H1 (cell line): ENCODE data around the gene MSANTD2. TPM values are rescaled to one million over a fixed set of nuclear protein-coding genes. Genes with fewer than 3 reads are reported as not detected.

Experiments
- CTCF ChIA-PET: fragments of 300-600 bp; sonication (Branson Sonifier 250); formaldehyde crosslinking; loops from one replicate; lab custom pipeline; 2021; ENCODE audit not compliant: partially characterized antibody; lab: Charles Lee
- POLR2A ChIA-PET: fragments of 300-600 bp; sonication (Branson Sonifier 250); formaldehyde crosslinking; loops from one replicate; lab custom pipeline; 2021; ENCODE audit warnings: inconsistent platforms; ENCODE audit not compliant: partially characterized antibody; lab: Charles Lee
- DNase-seq, 2 experiments: peaks; one replicate each; pipeline versions ENCODE4 v3.0.0 to v3.0.0-alpha.2; 2010 to 2022; ENCODE audit warnings: low spot score in 2 of 2, low read depth in 1 of 2, mixed read lengths in 1 of 2
- FAIRE-seq: peaks from 2 replicates; lab custom pipeline; 2011; peaks lifted over from hg19 to GRCh38; lab: Jason Lieb, UNC
- H2AFZ ChIP-seq: 2 replicates; pipeline ENCODE4 v1.8.1; 2012; ENCODE audit warnings: low read length, inconsistent platforms
- H2AK5ac ChIP-seq: 2 replicates; pipeline ENCODE4 v1.6.1; 2013; ENCODE audit warnings: low read depth, low read length
- H2BK120ac ChIP-seq: replicated peaks from 2 replicates; pipeline ENCODE3; 2013; ENCODE audit warnings: low read depth, low read length, inconsistent platforms
- H2BK12ac ChIP-seq: 2 replicates; pipeline ENCODE4 v1.6.1; 2013; ENCODE audit warnings: low read depth, low read length
- H2BK15ac ChIP-seq: 2 replicates; pipeline ENCODE4 v1.6.1; 2013; ENCODE audit warnings: low read length
- H2BK20ac ChIP-seq: 2 replicates; pipeline ENCODE4 v1.6.1; 2013; ENCODE audit warnings: low read length
- H2BK5ac ChIP-seq: 2 replicates; pipeline ENCODE4 v1.6.1; 2013; ENCODE audit warnings: low read depth, low read length
- H3K14ac ChIP-seq: 2 replicates; pipeline ENCODE4 v1.6.1; 2013; ENCODE audit warnings: inconsistent platforms; ENCODE audit not compliant: insufficient read length
- H3K18ac ChIP-seq: 2 replicates; pipeline ENCODE4 v1.6.1; 2013; ENCODE audit warnings: low read length; ENCODE audit errors: extremely low read depth
- H3K23ac ChIP-seq: 2 replicates; pipeline ENCODE4 v1.6.1; 2013; ENCODE audit warnings: inconsistent platforms; ENCODE audit not compliant: insufficient read length
- H3K23me2 ChIP-seq: 2 replicates; pipeline ENCODE4 v1.6.1; 2013; ENCODE audit warnings: low read depth, low read length
- H3K27ac ChIP-seq: 2 replicates; pipeline ENCODE4 v1.6.1; 2011; ENCODE audit warnings: low read depth, low read length, inconsistent platforms
- H3K27me3 ChIP-seq, 4 experiments: replicated peaks in 1 of 4; 1 replicate in 1 of 4; 2 replicates in 3 of 4; pipeline versions ENCODE4 v1.6.1 to v1.8.1; 2011 to 2013; ENCODE audit warnings: low read length in 3 of 4, mild to moderate bottlenecking in 3 of 4, inconsistent platforms in 2 of 4, mixed read lengths in 2 of 4, moderate library complexity in 1 of 4; ENCODE audit not compliant: control insufficient read depth in 3 of 4, insufficient read depth in 3 of 4; ENCODE audit errors: extremely low read depth in 1 of 4
- H3K36me3 ChIP-seq, 4 experiments: 2 replicates each; pipeline versions ENCODE4 v1.6.1 to v1.8.1; 2011 to 2013; ENCODE audit warnings: mild to moderate bottlenecking in 4 of 4, low read length in 3 of 4, moderate library complexity in 2 of 4, control low read depth in 1 of 4, inconsistent platforms in 1 of 4; ENCODE audit not compliant: insufficient read depth in 4 of 4, control insufficient read depth in 2 of 4
- H3K4ac ChIP-seq: replicated peaks from 2 replicates; pipeline ENCODE3; 2013; ENCODE audit warnings: low read length, low read depth, mixed read lengths, inconsistent platforms; ENCODE audit not compliant: insufficient read length
- H3K4me1 ChIP-seq, 4 experiments: replicated peaks in 1 of 4; 1 replicate in 1 of 4; 2 replicates in 3 of 4; pipeline versions ENCODE4 v1.6.1 to v1.8.1; 2011 to 2013; ENCODE audit warnings: low read length in 3 of 4, inconsistent platforms in 2 of 4, mixed read lengths in 1 of 4; ENCODE audit not compliant: insufficient read depth in 4 of 4, control insufficient read depth in 3 of 4
- H3K4me2 ChIP-seq, 2 experiments: 2 replicates each; pipeline versions ENCODE4 v1.6.1 to v1.8.1; 2011 to 2013; ENCODE audit warnings: low read depth in 2 of 2, low read length in 2 of 2, control low read depth in 1 of 2, inconsistent platforms in 1 of 2, mild to moderate bottlenecking in 1 of 2; ENCODE audit not compliant: insufficient read depth in 1 of 2
- H3K4me3 ChIP-seq, 4 experiments: fragments of 200-600, 300-600 bp in 1 of 4; sonication (generic), shearing (Covaris generic), sonication (Bioruptor Twin) in 1 of 4; 2 replicates each; pipeline versions ENCODE4 v1.5.1 to v1.8.1; 2011 to 2016; ENCODE audit warnings: low read length in 4 of 4, low read depth in 3 of 4, control low read depth in 2 of 4, inconsistent platforms in 2 of 4, mild to moderate bottlenecking in 2 of 4, mixed read lengths in 1 of 4, moderate library complexity in 1 of 4; ENCODE audit not compliant: insufficient read depth in 2 of 4; ENCODE audit errors: extremely low read depth in 1 of 4
- H3K56ac ChIP-seq: replicated peaks from 2 replicates; pipeline ENCODE3; 2013; ENCODE audit warnings: low read depth, mild to moderate bottlenecking, mixed read lengths, low read length, inconsistent platforms; ENCODE audit not compliant: insufficient read length
- H3K79me1 ChIP-seq: 2 replicates; pipeline ENCODE4 v1.6.1; 2013; ENCODE audit warnings: low read depth, low read length, control low read depth
- H3K79me2 ChIP-seq, 2 experiments: 2 replicates each; pipeline versions ENCODE4 v1.6.1 to v1.8.1; 2012 to 2013; ENCODE audit warnings: low read length in 2 of 2, mild to moderate bottlenecking in 2 of 2, inconsistent platforms in 1 of 2; ENCODE audit not compliant: insufficient read depth in 2 of 2, control insufficient read depth in 1 of 2
- H3K9ac ChIP-seq, 4 experiments: replicated peaks in 1 of 4; 1 replicate in 1 of 4; 2 replicates in 3 of 4; pipeline versions ENCODE4 v1.6.1 to v1.8.1; 2011 to 2013; ENCODE audit warnings: low read depth in 3 of 4, low read length in 3 of 4, control low read depth in 2 of 4, mild to moderate bottlenecking in 2 of 4, moderate library complexity in 2 of 4, inconsistent platforms in 1 of 4; ENCODE audit errors: extremely low read depth in 1 of 4
- H3K9me3 ChIP-seq, 2 experiments: 2 replicates each; pipeline versions ENCODE4 v1.6.1 to v1.8.1; 2012 to 2013; ENCODE audit warnings: mild to moderate bottlenecking in 2 of 2, moderate library complexity in 2 of 2, control low read depth in 1 of 2, inconsistent platforms in 1 of 2, low read depth in 1 of 2, low read length in 1 of 2, mixed read lengths in 1 of 2; ENCODE audit not compliant: insufficient read depth in 2 of 2
- H4K20me1 ChIP-seq, 2 experiments: replicated peaks in 1 of 2; 2 replicates each; pipeline versions ENCODE3 to v1.8.1; 2011 to 2013; ENCODE audit warnings: inconsistent platforms in 2 of 2, low read length in 2 of 2, mild to moderate bottlenecking in 1 of 2; ENCODE audit not compliant: insufficient read depth in 2 of 2, control insufficient read depth in 1 of 2
- H4K5ac ChIP-seq: 2 replicates; pipeline ENCODE4 v1.6.1; 2013; ENCODE audit warnings: low read length, low read depth, mixed read lengths, inconsistent platforms; ENCODE audit not compliant: insufficient read length
- H4K8ac ChIP-seq: 2 replicates; pipeline ENCODE4 v1.8.0; 2013; ENCODE audit warnings: mild to moderate bottlenecking, moderate library complexity, low read length, inconsistent platforms; ENCODE audit not compliant: insufficient read depth; ENCODE audit errors: extremely low read depth
- H4K91ac ChIP-seq: replicated peaks from 2 replicates; pipeline ENCODE3; 2013; ENCODE audit warnings: low read length, mixed read lengths, inconsistent platforms; ENCODE audit not compliant: insufficient read length
- ASH2L ChIP-seq: fragments of 200-600, 300-600 bp; sonication (generic); IDR thresholded peaks from one replicate; pipeline ENCODE4 v1.7.1; 2017; ENCODE audit warnings: low read length
- ATF2 ChIP-seq: IDR thresholded peaks from 2 replicates; pipeline ENCODE4 v1.6.1; 2012; ENCODE audit warnings: low read length, inconsistent platforms
- BCL11A ChIP-seq, 2 experiments: IDR thresholded peaks; one replicate each; pipeline ENCODE4 v1.6.1; 2011; ENCODE audit warnings: low read depth in 2 of 2, low read length in 2 of 2, mild to moderate bottlenecking in 2 of 2
- CBX5 ChIP-seq: fragments of 300-800, 300-1000 bp; sonication (generic); IDR thresholded peaks from 2 replicates; pipeline ENCODE4 v1.7.1; 2016; ENCODE audit warnings: antibody characterized with exemption, low read length, low read depth
- EP300 ChIP-seq, 2 experiments: IDR thresholded peaks; 1 replicate in 1 of 2; 2 replicates in 1 of 2; pipeline ENCODE4 v1.6.1; 2011 to 2012; ENCODE audit warnings: low read depth in 2 of 2, low read length in 2 of 2, mild to moderate bottlenecking in 2 of 2, borderline replicate concordance in 1 of 2, inconsistent platforms in 1 of 2, moderate library complexity in 1 of 2
- HDAC6 ChIP-seq: IDR thresholded peaks from one replicate; pipeline ENCODE4 v1.7.1; 2012; ENCODE audit warnings: low read depth, mild to moderate bottlenecking, inconsistent platforms, low read length, moderate library complexity
- POLR2AphosphoS5 ChIP-seq: IDR thresholded peaks from 2 replicates; pipeline ENCODE4 v1.6.1; 2011; ENCODE audit warnings: low read depth, low read length
- RXRA ChIP-seq: IDR thresholded peaks from 2 replicates; pipeline ENCODE4 v1.6.1; 2011; ENCODE audit warnings: low read depth, mild to moderate bottlenecking, low read length, moderate library complexity; ENCODE audit not compliant: insufficient read depth
- SIRT6 ChIP-seq: IDR thresholded peaks from one replicate; pipeline ENCODE4 v1.7.1; 2012; ENCODE audit warnings: low read length, inconsistent platforms
- TBP ChIP-seq: IDR thresholded peaks from 2 replicates; pipeline ENCODE4 v1.6.1; 2011; ENCODE audit warnings: low read depth, low read length, improper control_type of control experiment
- USF2 ChIP-seq: IDR thresholded peaks from 2 replicates; pipeline ENCODE4 v1.6.1; 2011; ENCODE audit warnings: low read length, improper control_type of control experiment
- YY1 ChIP-seq: IDR thresholded peaks from 2 replicates; pipeline ENCODE4 v1.6.1; 2011; ENCODE audit warnings: low read depth, mild to moderate bottlenecking, low read length
- WGBS, 2 experiments: shearing (Covaris generic) in 1 of 2; methylation state at CpG; one replicate each; pipeline versions ENCODE4 v1.1.6 to v1.1.7; 2013 to 2015; ENCODE audit warnings: low lambda C conversion rate in 2 of 2, mixed read lengths in 2 of 2, inconsistent platforms in 1 of 2, low coverage in 1 of 2, missing lambda C conversion rate in 1 of 2; ENCODE audit not compliant: insufficient replicate concordance in 2 of 2, insufficient coverage in 1 of 2, insufficient read length in 1 of 2; ENCODE audit errors: extremely low coverage in 1 of 2, missing lambda C conversion rate in 1 of 2; 5-methylcytosine and 5-hydroxymethylcytosine counted together
- polyA plus RNA-seq, 7 experiments: library from polyadenylated mRNA; depleted of rRNA in 3 of 7; stranded (reverse) in 5 of 7; unstranded in 2 of 7; fragments of >200 nt in 5 of 7; fragments of 200-250 nt in 2 of 7; gene quantifications; 1 replicate in 5 of 7; 2 replicates in 1 of 7; 4 replicates in 1 of 7; pipeline versions ENCODE4 v1.2.1 to v1.2.3, GENCODE V29; 2011 to 2013; ENCODE audit warnings: missing spikeins in 2 of 7, mixed read lengths in 2 of 7
- total RNA-seq: library from RNA; stranded (reverse); fragmentation: NEBNext Ultra II Directional; extraction: Animal tissue kit (Norgen Biotek cat#: 25700); gene quantifications from 2 replicates; pipeline ENCODE4 v1.2.1, GENCODE V29; 2021

Gene MSANTD2
- total and polyA plus RNA-seq, 2 of the 8 experiments (the other 6 are each of a cell fraction or from before 2014, with no cell fraction given): 8.2 to 15.9 TPM

GRCh38 chr11:124716591-124716990, 83.6 kb downstream of the MSANTD2 start:
- H3K9me3 ChIP-seq: no peaks in the 10 kb centered on the region
- H3K23me2 ChIP-seq: peaks cover 8% of the 10 kb centered on the region
- H2BK120ac ChIP-seq: no peak overlapping the region
- no peak overlapping the region for H3K18ac ChIP-seq
- no peak overlapping the region for H3K4ac ChIP-seq
- no peak overlapping the region for H2BK15ac ChIP-seq
- H3K4me3 ChIP-seq: no peak overlapping the region
- no peak overlapping the region for H2BK5ac ChIP-seq
- POLR2A ChIA-PET: interaction anchor here (0.8 kb wide), 1 partner anchor 22 kb away, joined by 3 read pairs; no protein-coding TSS in a partner anchor
- no peak overlapping the region for H4K91ac ChIP-seq
- no peak overlapping the region for H3K27ac ChIP-seq
- no peak overlapping the region for H3K56ac ChIP-seq
- peaks cover 0 to 5% (median 3%) of the 10 kb centered on the region in 4 experiments; a peak in 5 of 7 replicates for H3K4me1 ChIP-seq
- DNase-seq: no peak
- no peak overlapping the region for H2BK12ac ChIP-seq
- H3K14ac ChIP-seq: no peak overlapping the region
- no peak overlapping the region for H2AFZ ChIP-seq
- CTCF ChIA-PET: interaction anchor here (1.0 to 1.3 kb wide), 6 partner anchors 22 to 77 kb away, joined by 3 to 6 read pairs (median 3); partner anchors contain the start of gene ESAM
- FAIRE-seq: no peak
- H3K79me2 ChIP-seq: no peaks in the 10 kb centered on the region
- peaks cover 42 to 66% (median 62%) of the 10 kb centered on the region in 4 experiments for H3K27me3 ChIP-seq
- H3K9ac ChIP-seq: no peak overlapping the region
- H4K5ac ChIP-seq: no peak overlapping the region
- H4K8ac ChIP-seq: no peak overlapping the region
- no peaks in the 10 kb centered on the region for H3K79me1 ChIP-seq
- H3K4me2 ChIP-seq: no peak overlapping the region
- no peaks in the 10 kb centered on the region for H3K36me3 ChIP-seq
- H2BK20ac ChIP-seq: no peak overlapping the region
- H2AK5ac ChIP-seq: no peak overlapping the region
- no peak overlapping the region for H3K23ac ChIP-seq
- WGBS, 2 experiments: 56% methylated on average over 3 of the region's 3 CpGs; no CpG with 5 or more reads in 1 of the 2 experiments
- H4K20me1 ChIP-seq: no peaks in the 10 kb centered on the region
- TF ChIP-seq ASH2L (no peak), POLR2AphosphoS5 (no peak), TBP (no peak), EP300 (IDR thresholded peaks at IDR 0.05; ENCODE audit: borderline replicate concordance in 1 of 2, low read depth in 2 of 2, low read length in 2 of 2) (no peak), CBX5 (no peak), HDAC6 (no peak), SIRT6 (no peak), ATF2 (no peak), BCL11A (IDR thresholded peaks at IDR 0.05; ENCODE audit: low read depth in 2 of 2, low read length in 2 of 2) (no peak), RXRA (no peak), YY1 (no peak), USF2 (no peak)
